ENCODE results near the gene TUG1. TPM values are rescaled to one million over a fixed set of nuclear protein-coding genes. Genes with fewer than 3 reads are reported as not detected.

The TUG1 gene
- total and polyA plus RNA-seq, 11 donors: 19.5 to 48.9 (median 35.8) TPM

DNA sequence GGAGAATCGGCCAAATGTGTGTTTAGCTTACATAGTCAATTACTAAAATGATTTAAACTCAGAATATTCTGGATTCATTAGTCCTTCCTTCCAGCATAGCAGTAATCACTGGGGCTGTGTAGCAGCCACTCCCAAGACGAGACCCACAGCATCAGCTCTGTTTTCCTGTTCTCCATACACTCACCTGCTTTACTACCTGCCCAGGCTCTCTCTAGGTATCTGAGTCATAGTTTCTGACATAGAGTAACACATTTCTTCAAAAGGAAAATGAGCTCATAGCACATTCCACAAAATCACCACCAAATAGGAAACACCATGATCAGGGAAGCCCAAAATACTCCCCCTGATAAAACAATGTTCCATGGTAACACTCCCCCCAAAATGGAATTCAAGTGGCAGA, 23.4 kb upstream of the TUG1 start:
- no peak overlapping the region for H3K4me3 ChIP-seq
- H3K27me3 ChIP-seq: no peaks in the 10 kb centered on the region
- TF ChIP-seq, protein P1, sequence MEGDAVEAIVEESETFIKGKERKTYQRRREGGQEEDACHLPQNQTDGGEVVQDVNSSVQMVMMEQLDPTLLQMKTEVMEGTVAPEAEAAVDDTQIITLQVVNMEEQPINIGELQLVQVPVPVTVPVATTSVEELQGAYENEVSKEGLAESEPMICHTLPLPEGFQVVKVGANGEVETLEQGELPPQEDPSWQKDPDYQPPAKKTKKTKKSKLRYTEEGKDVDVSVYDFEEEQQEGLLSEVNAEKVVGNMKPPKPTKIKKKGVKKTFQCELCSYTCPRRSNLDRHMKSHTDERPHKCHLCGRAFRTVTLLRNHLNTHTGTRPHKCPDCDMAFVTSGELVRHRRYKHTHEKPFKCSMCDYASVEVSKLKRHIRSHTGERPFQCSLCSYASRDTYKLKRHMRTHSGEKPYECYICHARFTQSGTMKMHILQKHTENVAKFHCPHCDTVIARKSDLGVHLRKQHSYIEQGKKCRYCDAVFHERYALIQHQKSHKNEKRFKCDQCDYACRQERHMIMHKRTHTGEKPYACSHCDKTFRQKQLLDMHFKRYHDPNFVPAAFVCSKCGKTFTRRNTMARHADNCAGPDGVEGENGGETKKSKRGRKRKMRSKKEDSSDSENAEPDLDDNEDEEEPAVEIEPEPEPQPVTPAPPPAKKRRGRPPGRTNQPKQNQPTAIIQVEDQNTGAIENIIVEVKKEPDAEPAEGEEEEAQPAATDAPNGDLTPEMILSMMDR (IDR thresholded peaks at IDR 0.05): no peak
- TF ChIP-seq POLR2A (IDR thresholded peaks at IDR 0.05): no peak
- no peak overlapping the region for H3K27ac ChIP-seq
- H3K9me3 ChIP-seq: no peaks in the 10 kb centered on the region
- H3K4me1 ChIP-seq: peaks cover 0 to 39% (median 24%) of the 10 kb centered on the region in 12 donors
- peaks cover 0 to 100% (median 82%) of the 10 kb centered on the region in 9 donors for H3K36me3 ChIP-seq
- intact Hi-C loops (cut with DNase I): loop anchor here (1.0 to 10.0 kb wide), 11 partner anchors 92 to 289 kb away; partner anchors contain the start of gene SELENOM (in 1 of the 10)
- no peak for DNase-seq
- ATAC-seq: no peak
- 74 to 87% (median 80%) methylated on average over 2 of the region's 2 CpGs for WGBS, 4 donors

- peak in 1 of 4 donors; percentile 57 for ATAC-seq
- Histone ChIP-seq H3K36me3 (peaks cover 0 to 100% (median 82%) of the 10 kb centered on the region in 9 donors), H3K4me1 (peaks cover 0 to 35% (median 24%) of the 10 kb centered on the region in 12 donors), H3K9me3 (no peaks in the 10 kb centered on the region), H3K4me3 (no peak overlapping the region), H3K27ac (peak overlapping the region in 9 of 12 donors; percentile 26 to 76 (median 55)), H3K27me3 (no peaks in the 10 kb centered on the region)
- WGBS, 4 donors: 57 to 63% (median 60%) methylated on average over 7 of the region's 7 CpGs
- intact Hi-C loops (cut with DNase I): loop anchor here (1.0 to 10.0 kb wide), 11 partner anchors 91 to 288 kb away; partner anchors contain the start of gene SELENOM (in 1 of the 10)
- DNase-seq: no peak
- TF ChIP-seq POLR2A (IDR thresholded peaks at IDR 0.05): no peak
- TF ChIP-seq, protein P1 (IDR thresholded peaks at IDR 0.05): no peak
These were observed 22.7 kb upstream of the TUG1 start for GRCh38 chr22:30946354-30946753.

DNA sequence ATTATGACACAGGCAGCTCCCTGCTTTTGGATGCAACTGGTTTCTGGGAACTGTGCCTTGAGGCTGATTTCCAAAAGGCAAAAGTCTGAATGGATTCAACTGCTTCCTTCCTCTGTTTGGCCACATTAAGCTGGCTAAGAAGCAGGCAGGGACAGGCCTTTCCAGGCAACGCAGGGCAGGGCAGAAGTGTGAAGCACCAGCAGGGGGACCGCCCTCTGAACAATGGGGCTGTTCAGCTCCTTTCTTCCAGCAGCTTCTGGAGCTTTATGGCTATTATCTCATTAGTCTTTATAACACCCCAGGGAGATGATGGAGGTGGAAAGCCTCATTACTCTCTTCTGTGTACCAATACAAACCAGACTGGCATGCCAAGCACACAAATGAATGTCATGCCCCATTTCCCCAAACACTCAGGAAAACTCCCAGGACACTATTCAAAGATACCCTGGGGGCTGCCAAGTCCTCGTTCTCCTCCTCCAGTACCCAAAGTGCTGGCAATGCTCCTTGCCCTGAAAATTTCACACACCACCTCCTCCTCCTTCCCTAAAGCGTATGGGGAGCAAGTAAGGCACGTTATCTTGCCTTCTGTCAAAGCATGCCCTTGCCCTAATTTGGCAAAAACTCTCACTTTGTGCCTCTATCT, 21.8 kb upstream of the TUG1 start:
- TF ChIP-seq, protein P1 (IDR thresholded peaks at IDR 0.05): peak in 1 of 12 donors; percentile 18
- TF ChIP-seq POLR2A (IDR thresholded peaks at IDR 0.05): no peak
- 37 to 51% (median 49%) methylated on average over 5 of the region's 5 CpGs for WGBS, 4 donors
- H3K27me3 ChIP-seq: no peaks in the 10 kb centered on the region

GRCh38 chr22:30947816-30948454, 21.1 kb upstream of the TUG1 start:
- H3K27ac ChIP-seq: peak overlapping the region in 10 of 12 donors; percentile 30 to 76 (median 54)
- DNase-seq (no peak), ATAC-seq (peak; percentile 43 to 78 (median 65))
- intact Hi-C loops (cut with DNase I): loop anchor here (1.0 to 10.0 kb wide), 14 partner anchors 21 to 287 kb away; partner anchors contain the start of genes MORC2 (in 1 of the 10), SELENOM (in 1 of the 10) and TUG1 (in 1 of the 10)
- WGBS, 4 donors: 4 to 16% (median 7%) methylated on average over 2 of the region's 2 CpGs
- no peaks in the 10 kb centered on the region for H3K27me3 ChIP-seq
- H3K4me1 ChIP-seq: peaks cover 0 to 34% (median 24%) of the 10 kb centered on the region in 12 donors
- H3K9me3 ChIP-seq: no peaks in the 10 kb centered on the region
- H3K36me3 ChIP-seq: peaks cover 0 to 94% (median 76%) of the 10 kb centered on the region in 9 donors
- TF ChIP-seq, protein P1 (IDR thresholded peaks at IDR 0.05): peak; percentile 47 to 80 (median 66)
- no peak for TF ChIP-seq POLR2A (IDR thresholded peaks at IDR 0.05)
- H3K4me3 ChIP-seq: no peak overlapping the region

More for the DNA sequence above, 21.8 kb upstream of the TUG1 start:
- H3K4me3 ChIP-seq: no peak overlapping the region
- intact Hi-C loops (cut with DNase I): loop anchor here (1.0 to 10.0 kb wide), 12 partner anchors 90 to 288 kb away; partner anchors contain the start of gene SELENOM (in 1 of the 10)
- H3K36me3 ChIP-seq: peaks cover 0 to 94% (median 80%) of the 10 kb centered on the region in 9 donors
- H3K27ac ChIP-seq: peak overlapping the region; percentile 30 to 76 (median 50)
- H3K4me1 ChIP-seq: peaks cover 0 to 35% (median 24%) of the 10 kb centered on the region in 12 donors
- DNase-seq (peak in 3 of 5 donors; percentile 22 to 50 (median 32)), ATAC-seq (peak; percentile 39 to 78 (median 68))
- H3K9me3 ChIP-seq: no peaks in the 10 kb centered on the region

Measured in heart left ventricle (tissue), 16 donors.